GM18858 (cell line): ENCODE data around the gene PAM.
A peak's percentile ranks its signal among the peaks of the same experiment; 100 is the strongest.
"Not testable (repeated sequence)": the region's sequence is repeated elsewhere in the genome, so short reads cannot be mapped to it uniquely, and the experiment has no call there.

Source experiments
- ATAC-seq: cut with Tn5 transposase; IDR thresholded peaks from one replicate; pipeline ENCODE4 v1.9.1; 2021; ENCODE audit not compliant: unreplicated experiment

Gene PAM

DNA sequence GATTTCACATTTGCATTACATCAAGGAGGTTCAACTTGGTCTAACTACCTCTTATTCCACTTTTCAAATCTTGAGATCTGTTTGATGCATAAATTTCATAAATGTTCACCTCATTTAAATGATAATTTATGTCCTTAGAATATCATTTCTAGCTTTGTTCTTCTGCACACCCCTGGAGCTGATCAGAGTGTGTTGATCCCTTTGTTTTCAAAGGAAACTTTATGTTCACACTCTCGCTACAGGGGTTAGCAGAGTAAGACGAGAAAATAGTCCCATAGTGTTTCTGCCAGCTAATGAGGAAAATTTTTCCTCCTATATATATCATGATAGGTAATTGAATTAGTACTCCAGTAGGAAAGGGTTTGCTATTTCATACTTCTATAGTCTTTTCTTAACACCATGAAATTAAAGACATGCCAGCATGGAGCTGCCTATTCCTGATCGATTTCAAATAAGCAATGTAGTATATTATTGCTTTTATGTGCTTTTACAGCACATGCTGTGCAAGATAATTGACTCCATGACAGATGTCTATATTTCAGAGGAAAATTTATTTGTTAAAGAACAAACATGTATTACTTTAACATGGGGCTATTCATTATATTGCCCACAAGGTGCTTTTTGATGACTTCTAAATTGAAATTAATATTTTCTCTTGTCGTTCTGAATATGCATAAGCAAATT, 4.8 kb upstream of the PAM start:
- no peak for ATAC-seq

DNA sequence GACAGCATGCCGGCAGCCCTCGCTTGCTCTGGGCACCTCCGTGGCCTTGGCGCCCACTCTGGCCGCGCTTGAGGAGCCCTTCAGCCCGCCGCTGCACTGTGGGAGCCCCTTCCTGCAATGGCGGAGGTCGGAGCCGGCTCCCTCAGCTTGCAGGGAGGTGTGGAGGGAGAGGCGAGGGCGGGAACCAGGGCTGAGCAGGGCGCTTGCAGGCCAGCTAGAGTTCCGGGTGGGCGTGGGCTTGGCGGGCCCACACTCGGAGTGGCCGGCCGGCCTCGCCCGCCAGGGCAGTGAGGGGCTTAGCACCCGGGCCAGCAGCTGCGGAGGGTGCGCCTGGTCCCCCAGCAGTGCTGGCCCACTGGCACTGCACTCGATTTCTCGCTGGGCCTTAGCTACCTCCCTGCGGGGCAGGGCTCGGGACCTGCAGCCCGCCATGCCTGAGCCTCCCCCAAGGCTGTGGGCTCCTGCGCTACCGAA, 3.2 kb upstream of the PAM start:
- ATAC-seq = not testable (repeated sequence)

DNA sequence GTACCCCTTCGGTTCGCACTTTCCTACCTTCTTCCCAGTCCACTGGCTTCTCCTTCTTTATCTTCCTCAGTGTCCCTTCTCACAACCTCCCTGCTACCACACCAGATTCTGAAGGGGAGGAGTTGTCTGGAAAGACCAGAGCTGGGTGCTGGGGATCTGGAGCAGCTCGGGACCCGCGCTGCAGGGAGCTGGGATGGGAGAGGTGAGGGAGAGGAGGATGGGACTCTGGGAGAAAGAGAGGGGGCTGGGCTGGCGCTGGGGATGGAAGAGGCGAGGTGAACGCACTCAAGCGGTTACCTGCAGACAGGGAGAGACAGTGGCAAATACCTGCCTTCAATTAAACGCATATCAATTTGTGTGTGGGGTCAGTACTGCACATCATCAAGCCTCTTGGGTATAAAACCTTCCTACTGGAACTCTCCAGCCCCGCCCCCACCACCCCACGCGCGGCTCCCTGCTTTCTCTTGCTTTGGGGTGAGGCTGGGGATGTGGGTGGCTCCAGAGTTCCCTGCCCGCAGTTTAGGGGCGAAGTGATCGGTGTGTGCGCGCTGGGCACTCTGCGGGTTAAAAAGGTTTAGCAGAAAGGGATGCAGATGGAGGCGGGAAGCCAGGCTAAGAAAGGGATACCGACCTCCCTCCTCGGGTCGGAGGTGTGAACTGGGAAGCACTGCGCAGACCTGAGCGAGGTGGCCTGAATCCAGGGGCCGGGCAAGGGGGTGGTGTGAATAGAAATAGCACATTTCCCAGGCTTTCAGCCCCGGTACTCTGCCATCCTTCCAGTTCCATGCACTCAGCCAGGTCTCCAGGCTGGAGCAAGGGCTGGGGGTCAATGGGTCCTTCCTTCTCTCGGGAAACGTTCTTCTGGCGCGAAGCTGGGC, 977 bp upstream of the PAM start:
- no peak for ATAC-seq

DNA sequence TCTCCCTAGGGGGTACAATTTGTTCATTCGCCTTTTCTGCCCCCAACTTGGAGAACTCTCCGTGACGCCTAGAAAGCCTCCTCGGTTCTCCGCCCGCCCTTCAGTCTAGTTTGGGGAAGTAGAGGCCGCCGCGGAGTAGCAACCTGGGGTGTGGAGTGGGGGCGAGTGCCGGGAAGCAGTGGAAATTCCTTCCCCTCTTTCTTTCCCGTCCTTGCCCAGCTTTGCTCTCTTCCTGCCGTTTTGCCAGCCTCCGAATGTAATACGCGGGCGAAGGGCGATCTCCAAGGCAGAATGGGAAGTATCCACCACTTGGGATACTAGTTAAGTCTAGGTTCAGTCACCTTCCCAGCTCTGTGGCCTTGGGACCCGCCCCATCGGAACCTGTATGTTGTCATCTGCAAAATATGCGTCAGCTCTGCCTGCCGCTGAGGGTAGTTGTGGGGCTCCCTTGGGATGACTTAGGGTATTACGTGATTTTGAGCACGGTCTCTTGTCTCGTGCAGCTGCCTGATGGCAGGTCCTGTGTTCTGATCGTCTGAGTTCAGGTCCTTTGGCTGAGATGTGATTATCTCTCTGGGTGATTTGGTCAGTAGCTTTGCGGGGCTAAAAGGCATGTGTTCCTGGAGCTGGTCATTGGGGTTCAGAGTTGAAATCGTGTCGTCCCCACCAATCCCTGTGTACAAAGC, 724 bp downstream of the PAM start:
- peak; percentile 83 for ATAC-seq

DNA sequence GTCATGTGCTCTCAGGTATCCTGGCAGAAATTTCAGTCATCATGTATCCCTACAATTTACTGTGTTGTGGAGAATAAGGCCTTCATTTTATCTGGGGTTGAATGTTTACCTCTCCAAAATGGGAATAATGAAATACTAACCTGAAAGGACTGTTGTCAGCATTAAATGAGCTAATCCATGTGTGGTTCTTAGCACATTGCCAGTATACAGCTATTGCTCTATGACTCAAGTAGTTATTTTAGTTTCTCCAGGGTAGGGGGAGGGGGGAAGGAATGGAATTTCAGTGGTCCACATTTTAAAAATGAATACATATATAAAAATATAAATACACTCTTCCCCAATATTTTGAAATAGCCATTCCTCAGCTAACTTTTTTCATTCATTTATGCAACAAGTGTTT, 3.5 kb downstream of the PAM start:
- ATAC-seq = no peak

DNA sequence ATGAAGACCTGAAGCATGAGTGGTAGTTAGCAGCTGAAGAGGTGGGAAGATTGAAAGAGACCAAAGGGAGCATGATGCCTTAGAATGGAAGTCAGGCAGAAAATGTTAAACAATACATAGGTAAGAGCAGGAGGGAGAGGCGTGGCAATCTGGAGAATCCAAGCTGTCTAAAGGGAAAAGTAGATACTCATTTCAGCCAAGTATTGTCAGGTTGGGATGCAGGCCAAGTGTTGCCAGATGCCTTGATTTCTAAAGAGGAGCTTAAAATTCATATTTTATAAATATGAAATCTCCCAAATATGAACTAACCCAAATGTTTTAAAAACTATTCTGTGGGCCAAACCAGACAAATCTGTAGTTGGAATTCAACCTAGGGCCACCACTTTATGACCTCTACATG, 4.2 kb downstream of the PAM start:
- ATAC-seq = no peak

DNA sequence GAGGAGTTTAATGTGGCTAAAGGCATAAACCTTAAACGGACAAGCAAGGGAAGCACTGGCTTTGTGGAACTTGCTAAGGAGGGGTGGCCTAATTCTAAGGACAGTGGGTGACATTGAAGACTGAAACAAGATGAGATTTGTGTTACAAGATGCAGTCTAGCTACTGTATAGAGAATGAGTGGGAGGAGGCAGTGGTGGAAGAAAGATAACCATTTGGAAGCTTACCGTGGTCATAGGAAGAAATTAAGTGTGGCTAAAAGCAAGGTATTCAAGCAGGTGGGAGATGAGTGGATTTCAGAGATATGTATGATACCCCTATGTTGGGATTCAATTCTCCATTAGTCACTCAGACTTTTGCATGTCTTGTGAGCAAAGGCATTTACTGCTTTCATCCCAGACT, 4.6 kb downstream of the PAM start:
- no peak for ATAC-seq

DNA sequence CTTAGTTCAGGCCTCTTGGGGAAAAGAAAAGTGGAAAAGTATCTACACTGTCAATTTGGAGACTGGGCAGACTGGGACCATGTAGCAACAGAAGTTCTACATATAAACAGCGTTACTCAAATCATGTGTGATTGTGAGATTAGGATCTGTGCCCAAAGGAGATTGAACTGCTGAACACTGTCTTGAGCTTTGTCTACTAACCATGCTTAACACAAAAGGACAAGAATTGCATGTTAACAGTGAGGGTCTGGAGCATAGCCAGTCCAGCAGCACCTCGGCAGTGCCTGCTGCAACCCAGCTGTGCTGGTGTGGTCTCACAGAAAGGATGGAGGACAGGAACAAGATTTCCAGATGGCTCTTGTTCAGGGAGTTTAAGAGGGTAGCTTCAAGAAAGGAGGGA, 5.7 kb downstream of the PAM start:
- ATAC-seq = no peak

DNA sequence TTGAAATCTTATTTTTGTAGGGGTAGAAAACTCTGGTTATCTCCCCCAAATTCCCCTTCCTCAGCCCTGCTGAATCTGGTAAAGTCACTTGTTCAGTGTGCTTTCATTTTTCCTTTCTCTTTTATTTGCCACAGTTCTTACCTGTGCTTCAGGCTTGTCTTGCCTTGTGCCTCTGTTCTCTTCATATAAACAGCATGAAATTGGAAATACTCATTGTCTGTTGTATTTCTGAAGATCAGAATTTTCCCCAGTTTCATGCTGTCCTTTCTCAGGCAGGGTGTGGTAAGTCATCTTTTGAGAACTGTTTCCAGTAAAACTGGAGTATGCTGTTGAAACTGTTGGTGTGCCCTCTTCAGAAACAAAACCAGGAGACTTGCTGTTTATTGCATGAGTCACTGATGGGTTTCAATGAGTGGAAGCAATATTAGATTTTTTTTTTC, 7.0 kb downstream of the PAM start:
- peak; percentile 75 for ATAC-seq

DNA sequence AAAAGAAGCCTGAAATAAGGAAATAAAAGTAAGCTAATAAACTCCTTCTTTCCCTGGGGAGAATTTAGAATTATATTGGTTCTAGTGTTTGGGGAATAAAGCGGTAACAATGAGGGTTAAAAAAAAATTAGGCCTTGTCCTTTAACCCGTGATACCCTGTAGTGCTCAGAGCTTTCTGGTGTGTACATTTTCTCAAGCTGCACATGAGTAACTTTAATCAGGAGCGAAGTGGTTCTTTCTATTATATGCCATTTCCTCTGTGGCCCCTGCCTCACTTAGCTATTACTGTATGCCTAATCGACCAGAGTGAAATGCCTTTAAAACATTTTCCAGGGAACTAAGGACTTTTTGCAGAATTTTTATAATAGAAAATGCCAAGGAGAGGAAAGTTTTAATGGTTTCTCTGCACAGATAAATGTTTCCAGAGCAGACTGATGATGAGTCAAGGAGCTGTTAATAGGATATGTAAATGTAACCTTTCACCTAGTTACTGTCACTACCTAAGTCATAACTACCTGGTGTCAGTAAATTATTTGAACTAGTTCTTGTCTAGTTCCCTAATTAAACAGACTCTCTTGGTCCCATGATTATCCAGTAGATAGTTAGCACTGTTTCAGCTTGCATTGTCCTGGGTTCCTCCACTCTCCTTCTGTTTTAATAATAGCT, 7.6 kb downstream of the PAM start:
- peak; percentile 24 for ATAC-seq

DNA sequence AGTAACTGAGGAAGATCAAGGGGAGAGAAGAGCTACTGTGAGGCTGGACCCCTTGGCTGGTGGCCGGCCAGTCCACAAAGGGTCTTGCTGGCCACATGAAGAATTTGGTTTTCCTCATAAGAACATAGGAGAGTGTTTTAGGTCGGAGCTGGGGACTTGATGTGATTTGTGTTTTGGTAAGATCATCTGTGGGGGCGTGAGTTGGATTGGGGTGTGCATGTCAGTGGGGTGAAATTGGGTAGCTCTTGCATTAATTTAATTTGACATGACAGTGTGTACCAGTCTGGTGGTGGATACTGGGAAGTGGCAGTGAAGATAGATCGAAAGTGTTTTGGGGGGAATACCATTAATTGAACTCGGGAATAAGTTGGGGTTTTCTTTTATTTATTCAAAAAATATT, 8.6 kb downstream of the PAM start:
- no peak for ATAC-seq

DNA sequence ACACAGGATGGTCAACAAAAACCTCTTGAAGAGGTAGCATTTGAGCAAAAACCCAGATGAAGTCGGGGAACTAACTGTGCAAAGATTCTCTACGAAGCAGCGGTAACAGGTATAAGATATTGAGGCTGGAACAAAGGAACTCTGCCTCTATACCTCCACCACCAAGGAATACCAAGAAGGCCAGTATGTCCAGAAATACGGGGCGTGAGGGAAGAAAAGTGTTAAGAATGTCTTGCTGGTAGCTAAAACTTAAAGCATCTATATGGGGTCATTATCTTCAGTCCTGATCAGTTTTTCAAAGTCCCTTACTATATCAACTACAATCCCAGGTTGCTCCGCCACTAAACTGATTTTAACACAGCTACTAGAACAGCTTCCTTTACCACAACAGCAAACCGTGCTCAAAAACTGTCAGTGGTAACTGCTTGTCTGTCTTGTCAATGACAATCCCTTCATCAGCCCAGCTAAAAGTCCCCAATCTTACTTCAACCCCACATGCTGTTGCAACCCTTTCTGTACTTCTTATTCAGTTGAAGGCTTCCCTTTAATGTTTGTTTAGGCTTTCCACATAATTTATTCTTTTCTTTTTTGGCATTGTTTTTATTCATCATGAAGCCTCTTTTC, 9.4 kb downstream of the PAM start:
- no peak for ATAC-seq

DNA sequence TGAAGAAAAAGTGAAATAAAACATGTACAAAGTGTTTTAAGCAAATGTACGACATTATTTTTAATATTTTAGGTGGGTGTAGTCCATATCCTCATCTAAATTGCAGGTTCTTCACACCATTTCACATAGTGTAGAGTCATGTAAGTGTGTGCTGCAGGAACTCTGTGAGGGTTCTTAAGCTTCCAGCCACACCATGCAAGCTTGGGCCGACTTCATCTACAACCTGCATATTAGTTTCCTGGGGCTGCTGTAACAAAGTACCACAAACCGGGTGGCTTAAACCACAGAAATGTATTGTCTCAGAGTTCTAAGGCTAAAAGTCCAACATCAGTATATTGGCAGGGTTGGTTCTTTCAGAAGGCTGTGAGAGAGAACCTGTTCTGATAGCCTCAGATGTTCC, 10.2 kb downstream of the PAM start:
- no peak for ATAC-seq

DNA sequence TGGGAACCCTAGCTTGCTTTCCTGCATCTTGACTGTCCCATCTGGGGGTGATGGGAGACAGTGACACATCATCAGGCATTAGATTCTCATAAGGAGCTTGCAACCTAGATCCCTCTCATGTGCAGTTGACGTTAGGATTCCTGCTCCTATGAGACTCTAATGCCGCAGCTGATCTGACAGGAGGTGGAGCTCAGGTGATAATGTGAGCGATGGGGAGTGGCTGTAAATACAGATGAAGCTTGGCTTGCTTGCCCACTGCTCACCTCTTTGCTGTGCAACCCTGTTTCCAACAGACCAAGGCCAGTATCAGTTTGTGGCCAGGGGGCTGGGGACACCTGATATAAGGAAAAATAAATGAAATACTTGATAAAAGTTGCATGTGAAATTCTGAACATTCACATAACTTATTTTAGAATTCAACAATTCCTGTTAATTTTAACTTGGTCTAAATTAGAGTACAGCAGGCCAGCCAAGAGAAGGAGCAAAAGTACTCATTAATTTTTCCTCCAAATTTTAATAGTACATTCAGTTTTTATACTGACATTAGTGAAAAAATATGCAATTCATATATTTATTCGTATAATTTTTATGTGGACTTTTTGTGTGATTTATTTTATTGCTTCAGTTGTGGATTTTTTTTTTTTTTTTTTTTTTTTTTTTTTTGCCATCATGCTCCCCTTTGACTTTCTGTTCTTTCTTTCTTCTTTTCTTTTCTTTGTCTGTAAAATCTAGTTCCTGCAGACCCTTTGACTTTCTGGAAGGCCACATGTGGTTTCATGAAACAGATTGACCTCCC, 11.4 kb downstream of the PAM start:
- no peak for ATAC-seq

DNA sequence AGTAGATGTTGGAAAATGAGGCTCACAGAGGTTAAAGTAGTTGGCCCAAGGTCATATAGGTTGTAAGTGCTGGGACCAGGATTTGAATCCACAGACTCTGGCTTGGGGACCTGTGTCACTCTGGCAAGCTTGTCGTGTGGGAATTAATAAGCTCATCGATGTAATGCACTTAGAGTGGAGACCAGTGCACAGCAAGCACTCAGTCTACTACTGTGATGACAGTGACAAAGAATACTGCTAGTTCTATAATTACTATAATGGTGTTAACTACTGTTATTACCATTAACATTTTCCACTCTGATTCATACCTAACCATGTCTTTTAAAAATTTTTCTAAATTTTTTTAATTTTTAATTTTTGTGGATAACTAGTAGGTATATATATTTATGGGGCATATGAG, 12.8 kb downstream of the PAM start:
- no peak for ATAC-seq

DNA sequence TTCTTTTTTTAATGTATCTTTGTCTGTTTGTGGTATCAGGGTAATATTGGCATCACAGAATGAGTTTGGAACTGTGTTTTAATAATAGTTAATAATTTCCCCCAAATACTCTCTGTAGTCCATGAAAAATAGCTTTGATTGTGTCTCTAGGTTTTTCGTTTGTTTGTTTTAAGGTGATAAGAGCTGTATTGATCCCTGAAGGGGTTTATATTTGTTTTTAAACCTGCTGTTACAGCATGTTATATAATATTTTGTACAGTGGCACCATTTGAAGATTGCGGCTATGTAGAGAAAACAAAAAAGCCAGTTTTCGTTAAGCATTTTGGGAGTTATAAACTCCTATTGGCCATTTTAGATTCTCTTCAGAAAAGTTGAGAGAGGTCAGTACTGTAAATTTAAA, 15.7 kb downstream of the PAM start:
- no peak for ATAC-seq

DNA sequence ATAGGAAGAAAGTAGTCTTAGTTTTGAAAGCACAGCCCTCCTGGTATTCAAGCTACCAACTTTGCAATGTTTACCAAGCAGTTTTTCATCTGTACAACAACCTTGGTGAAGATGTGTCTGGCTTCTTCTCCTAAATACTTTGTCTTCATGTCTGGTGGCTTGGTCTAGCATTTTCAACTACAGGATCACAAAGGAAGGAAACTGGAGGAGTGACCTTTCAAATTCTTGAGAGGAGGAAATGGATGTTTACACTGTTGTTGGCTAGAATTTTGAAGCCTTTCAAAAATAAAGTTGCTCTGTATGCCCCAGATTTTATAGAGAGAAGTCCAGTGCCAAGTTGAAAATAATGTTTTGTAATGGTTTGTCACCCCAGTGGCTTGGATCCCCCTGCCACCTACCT, 16.3 kb downstream of the PAM start:
- ATAC-seq = no peak

DNA sequence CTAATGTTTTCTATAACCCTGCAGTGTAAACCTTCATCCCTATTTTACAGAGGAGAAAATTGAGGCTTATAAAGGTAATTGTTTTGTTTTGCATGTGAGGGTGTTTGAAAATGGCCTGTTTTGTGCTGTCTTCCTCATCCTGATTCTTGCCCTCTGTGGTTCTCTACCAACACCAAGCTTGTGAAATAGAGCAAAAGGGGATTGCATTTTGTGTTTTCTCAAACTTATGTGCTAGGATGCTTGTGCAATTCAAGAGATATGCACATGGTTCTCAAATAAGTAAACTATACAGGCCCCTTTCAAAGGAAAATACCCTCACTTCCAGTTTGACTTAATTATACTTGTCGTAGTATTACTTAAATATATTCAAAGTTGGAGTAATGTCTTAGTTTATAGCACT, 17.2 kb downstream of the PAM start:
- no peak for ATAC-seq

DNA sequence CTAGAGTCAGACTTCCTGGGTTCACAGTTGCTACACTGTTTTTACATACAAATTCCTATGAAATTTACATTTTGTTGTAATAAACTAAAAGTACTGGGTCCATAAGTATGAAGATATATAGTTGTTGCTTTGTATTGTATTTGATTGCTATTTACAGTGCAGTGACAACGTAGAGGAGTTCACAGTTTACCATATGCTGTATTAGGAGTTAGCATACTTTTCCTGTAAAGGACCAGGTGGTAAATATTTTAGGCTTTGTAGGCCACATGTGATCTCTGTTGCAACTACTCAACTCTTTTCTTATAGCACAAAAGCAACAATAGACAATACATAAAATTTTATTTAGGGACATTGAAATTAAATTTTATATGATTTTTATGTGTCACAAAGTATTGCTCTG, 18.0 kb downstream of the PAM start:
- no peak for ATAC-seq

DNA sequence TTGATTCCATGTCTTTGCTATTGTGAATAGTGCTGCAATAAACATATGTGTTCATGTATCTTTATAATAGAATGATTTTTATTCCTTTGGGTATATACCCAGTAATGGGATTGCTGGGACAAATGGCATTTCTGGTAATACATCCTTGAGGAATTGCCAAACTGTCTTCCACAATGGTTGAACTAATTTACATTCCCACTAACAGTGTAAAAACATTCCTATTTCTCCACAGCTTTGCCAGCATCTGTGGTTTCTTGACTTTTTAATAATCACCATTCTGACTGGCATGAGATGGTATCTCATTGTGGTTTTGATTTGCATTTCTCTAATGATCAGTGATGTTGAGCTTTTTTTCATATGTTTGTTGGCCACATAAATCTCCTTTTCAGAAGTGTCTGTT, 20.7 kb downstream of the PAM start:
- not testable (repeated sequence) for ATAC-seq
